GM12878 (cell line): ENCODE results near the gene HTRA2. TPM values are rescaled to one million over a fixed set of nuclear protein-coding genes. Genes with fewer than 3 reads are reported as not detected.

Experiments
- ASH2L ChIP-seq: fragments of 300-600, 200-600 bp; sonication (generic); IDR thresholded peaks from 2 replicates; pipeline ENCODE4 v1.6.1; 2017; ENCODE audit warnings: low read depth, mild to moderate bottlenecking, borderline replicate concordance
- BACH1 ChIP-seq: fragments of 450-650 bp; IDR thresholded peaks from 2 replicates; pipeline ENCODE4 v1.6.1; 2017; ENCODE audit warnings: mild to moderate bottlenecking, borderline replicate concordance
- BMI1 ChIP-seq: fragments of 450-650 bp; IDR thresholded peaks from 2 replicates; pipeline ENCODE4 v1.6.1; 2016; ENCODE audit warnings: mild to moderate bottlenecking, moderate library complexity, borderline replicate concordance
- CREM ChIP-seq: IDR thresholded peaks from 2 replicates; pipeline ENCODE4 v1.6.1; 2014; ENCODE audit warnings: antibody characterized with exemption, low read depth
- DPF2 ChIP-seq: fragments of 450-650 bp; IDR thresholded peaks from 2 replicates; pipeline ENCODE4 v1.6.1; 2017; ENCODE audit warnings: mild to moderate bottlenecking
- EED ChIP-seq: sonication (generic); IDR thresholded peaks from 2 replicates; pipeline ENCODE4 v1.6.1; 2016; ENCODE audit warnings: antibody characterized with exemption, low read depth
- FOS ChIP-seq: IDR thresholded peaks from 3 replicates; pipeline ENCODE4 v1.6.1; 2011; ENCODE audit warnings: borderline replicate concordance; ENCODE audit not compliant: insufficient read length; ENCODE audit errors: extremely low read depth
- FOXM1 ChIP-seq: IDR thresholded peaks from 2 replicates; pipeline ENCODE4 v1.6.1; 2012; ENCODE audit warnings: low read depth, mild to moderate bottlenecking, inconsistent platforms, low read length, moderate library complexity
- IKZF1 ChIP-seq: fragments of 450-650 bp; conservative IDR thresholded peaks from 2 replicates; pipeline ENCODE4 v1.6.1; 2017; ENCODE audit warnings: antibody characterized with exemption, mild to moderate bottlenecking
- JUNB ChIP-seq: IDR thresholded peaks from 2 replicates; pipeline ENCODE4 v1.6.1; 2016; ENCODE audit warnings: antibody characterized with exemption, mild to moderate bottlenecking
- MEF2B ChIP-seq: fragments of 450-650 bp; IDR thresholded peaks from 2 replicates; pipeline ENCODE4 v1.6.1; 2018; ENCODE audit warnings: mild to moderate bottlenecking, moderate library complexity; ENCODE audit not compliant: partially characterized antibody, poor library complexity, severe bottlenecking
- MTA2 ChIP-seq: fragments of 450-650 bp; IDR thresholded peaks from 2 replicates; pipeline ENCODE4 v1.6.1; 2016; ENCODE audit warnings: low read depth, mild to moderate bottlenecking, moderate library complexity
- MYC ChIP-seq: IDR thresholded peaks from 2 replicates; pipeline ENCODE4 v1.6.1; 2011; ENCODE audit warnings: mild to moderate bottlenecking, low read length, moderate library complexity, inconsistent platforms; ENCODE audit not compliant: insufficient read depth, insufficient replicate concordance, insufficient read length, severe bottlenecking
- NR2C1 ChIP-seq: fragments of 450-650 bp; IDR thresholded peaks from 2 replicates; pipeline ENCODE4 v1.6.1; 2017; ENCODE audit warnings: antibody characterized with exemption, mild to moderate bottlenecking, moderate library complexity
- NR2F1 ChIP-seq: fragments of 450-650 bp; conservative IDR thresholded peaks from 2 replicates; pipeline ENCODE4 v1.6.1; 2017; ENCODE audit warnings: mild to moderate bottlenecking
- RAD21 ChIP-seq: IDR thresholded peaks from 2 replicates; pipeline ENCODE4 v1.6.1; 2011; ENCODE audit warnings: mild to moderate bottlenecking, low read depth, low read length, moderate library complexity; ENCODE audit not compliant: insufficient read depth
- RBBP5 ChIP-seq: fragments of 200-600 bp; sonication (generic); conservative IDR thresholded peaks from 2 replicates; pipeline ENCODE4 v1.6.1; 2016
- RCOR1 ChIP-seq: conservative IDR thresholded peaks from 2 replicates; pipeline ENCODE4 v1.6.1; 2012; ENCODE audit warnings: low read depth, low read length, improper control_type of control experiment
- REST ChIP-seq: IDR thresholded peaks from 2 replicates; pipeline ENCODE4 v1.6.1; 2012; ENCODE audit warnings: mild to moderate bottlenecking, low read depth, low read length
- RFX5 ChIP-seq: IDR thresholded peaks from 2 replicates; pipeline ENCODE4 v1.6.1; 2011; ENCODE audit warnings: low read depth, low read length, improper control_type of control experiment
- SIN3A ChIP-seq: IDR thresholded peaks from 2 replicates; pipeline ENCODE4 v1.6.1; 2012; ENCODE audit warnings: low read depth, low read length, improper control_type of control experiment
- SMAD5 ChIP-seq: IDR thresholded peaks from 2 replicates; pipeline ENCODE4 v1.6.1; 2016; ENCODE audit warnings: antibody characterized with exemption, low read depth
- SMC3 ChIP-seq: IDR thresholded peaks from 2 replicates; pipeline ENCODE4 v1.6.1; 2011; ENCODE audit warnings: low read length, improper control_type of control experiment, borderline replicate concordance
- SP1 ChIP-seq: IDR thresholded peaks from one replicate; pipeline ENCODE4 v1.6.1; 2011; ENCODE audit warnings: low read depth, low read length
- SREBF1 ChIP-seq: IDR thresholded peaks from 2 replicates; pipeline ENCODE4 v1.6.1; 2012; ENCODE audit warnings: mild to moderate bottlenecking, low read length
- polyA plus RNA-seq, 11 experiments: library from polyadenylated mRNA; depleted of rRNA in 4 of 11; unstranded in 6 of 11; stranded (reverse) in 5 of 11; fragments of >200 nt; fragmentation: Nextera tagmentation in 4 of 11; fragmentation: Illumina TruSeq in 1 of 11; extraction: Ambion mirVana in 4 of 11; extraction: Trizol in 1 of 11; gene quantifications; 1 replicate in 1 of 11; 2 replicates in 10 of 11; pipeline versions ENCODE4 v1.2.1 to v1.2.3, GENCODE V29; 2011 to 2016; ENCODE audit warnings: inconsistent platforms in 2 of 11, missing spikeins in 2 of 11, low read depth in 1 of 11
- total RNA-seq, 4 experiments: library from RNA; depleted of rRNA in 3 of 4; stranded (reverse); fragments of >200 nt in 3 of 4; fragmentation: Illumina TruSeq in 1 of 4; extraction: Trizol in 1 of 4; gene quantifications; 2 replicates each; pipeline versions ENCODE4 v1.2.1 to v1.2.3, GENCODE V29; 2013 to 2021
- TF ChIP-seq, protein P1 (sequence below): fragments of 450-650 bp; IDR thresholded peaks from 2 replicates; pipeline ENCODE4 v1.6.1; 2017; ENCODE audit warnings: mild to moderate bottlenecking, low read depth, inconsistent platforms; ENCODE audit not compliant: poor library complexity, severe bottlenecking

The HTRA2 gene
- total and polyA plus RNA-seq, 10 of the 15 experiments (the other 5 are each of a cell fraction or from before 2014, with no cell fraction given) = 42.3 to 73.9 (median 54.6) TPM

DNA sequence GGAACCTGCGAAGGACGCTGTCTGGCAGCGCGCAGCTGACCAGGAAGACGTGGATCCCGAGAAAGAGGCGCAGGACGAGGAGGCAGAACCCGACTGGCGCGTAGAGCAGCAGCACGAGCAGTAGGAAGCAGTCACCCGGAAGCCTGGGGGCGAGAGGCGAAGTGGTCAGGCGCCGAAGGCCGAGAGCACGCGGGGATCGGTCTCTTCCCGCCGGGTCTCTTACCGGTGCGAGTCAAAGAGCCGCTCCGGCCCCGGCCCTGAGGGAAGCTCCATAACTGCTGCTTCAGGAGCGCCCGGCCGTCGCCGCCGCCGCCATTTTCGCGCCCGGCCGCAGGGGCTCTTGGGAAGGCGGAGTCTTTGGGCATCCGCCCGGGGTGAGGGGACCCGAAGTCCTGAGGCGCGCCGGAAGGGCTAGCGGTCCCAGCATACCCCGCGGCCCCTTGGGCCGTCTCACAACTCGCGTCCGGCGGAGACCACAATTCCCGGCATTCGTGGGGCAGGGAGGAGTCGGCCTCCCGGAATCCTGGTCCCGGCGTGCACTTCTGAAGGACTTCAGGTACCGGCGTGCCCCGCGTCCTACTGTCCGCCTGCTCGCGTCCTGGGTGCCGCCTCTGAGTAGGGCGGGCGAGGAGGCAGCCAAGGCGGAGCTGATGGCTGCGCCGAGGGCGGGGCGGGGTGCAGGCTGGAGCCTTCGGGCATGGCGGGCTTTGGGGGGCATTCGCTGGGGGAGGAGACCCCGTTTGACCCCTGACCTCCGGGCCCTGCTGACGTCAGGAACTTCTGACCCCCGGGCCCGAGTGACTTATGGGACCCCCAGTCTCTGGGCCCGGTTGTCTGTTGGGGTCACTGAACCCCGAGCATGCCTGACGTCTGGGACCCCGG lies at the start of gene HTRA2, which contains the start of gene AUP1 (continued):
- TF ChIP-seq FOXM1 = no peak
- TF ChIP-seq SMAD5 = peak; percentile 77; the same call in 1 of the 2 replicates
- TF ChIP-seq SIN3A = no peak
- TF ChIP-seq BACH1 = peak; percentile 79
- TF ChIP-seq IKZF1 = peak; percentile 99
- no peak for TF ChIP-seq REST
- no peak for TF ChIP-seq RBBP5
- no peak for TF ChIP-seq JUNB
- no peak for TF ChIP-seq MYC
- TF ChIP-seq SREBF1 = no peak; the same call in 1 of the 2 replicates
- no peak for TF ChIP-seq FOS
- TF ChIP-seq NR2C1 = peak; percentile 86
- peak; percentile 93; the same call in 1 of the 2 replicates for TF ChIP-seq CREM
- no peak; the same call in 1 of the 2 replicates for TF ChIP-seq ASH2L
- TF ChIP-seq SMC3 = no peak
- no peak for TF ChIP-seq DPF2
- peak; percentile 46 for TF ChIP-seq MEF2B
- TF ChIP-seq EED = peak; percentile 67; the same call in 1 of the 2 replicates
- TF ChIP-seq SP1 = peak; percentile 53
- no peak for TF ChIP-seq RFX5
- TF ChIP-seq, protein P1, sequence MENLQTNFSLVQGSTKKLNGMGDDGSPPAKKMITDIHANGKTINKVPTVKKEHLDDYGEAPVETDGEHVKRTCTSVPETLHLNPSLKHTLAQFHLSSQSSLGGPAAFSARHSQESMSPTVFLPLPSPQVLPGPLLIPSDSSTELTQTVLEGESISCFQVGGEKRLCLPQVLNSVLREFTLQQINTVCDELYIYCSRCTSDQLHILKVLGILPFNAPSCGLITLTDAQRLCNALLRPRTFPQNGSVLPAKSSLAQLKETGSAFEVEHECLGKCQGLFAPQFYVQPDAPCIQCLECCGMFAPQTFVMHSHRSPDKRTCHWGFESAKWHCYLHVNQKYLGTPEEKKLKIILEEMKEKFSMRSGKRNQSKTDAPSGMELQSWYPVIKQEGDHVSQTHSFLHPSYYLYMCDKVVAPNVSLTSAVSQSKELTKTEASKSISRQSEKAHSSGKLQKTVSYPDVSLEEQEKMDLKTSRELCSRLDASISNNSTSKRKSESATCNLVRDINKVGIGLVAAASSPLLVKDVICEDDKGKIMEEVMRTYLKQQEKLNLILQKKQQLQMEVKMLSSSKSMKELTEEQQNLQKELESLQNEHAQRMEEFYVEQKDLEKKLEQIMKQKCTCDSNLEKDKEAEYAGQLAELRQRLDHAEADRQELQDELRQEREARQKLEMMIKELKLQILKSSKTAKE = no peak
- TF ChIP-seq MTA2 = no peak
- TF ChIP-seq NR2F1 = peak; percentile 98
- no peak for TF ChIP-seq RAD21
- TF ChIP-seq RCOR1 = no peak
- TF ChIP-seq BMI1 = no peak
